HCT116 (cell line): ENCODE results near the gene DDX24. TPM values are rescaled to one million over a fixed set of nuclear protein-coding genes. Genes with fewer than 3 reads are reported as not detected.

ENCODE experiments used
- ATAC-seq: fragments of 200-7000 bp; cut with Tn5 transposase; 2 replicates; pipeline ENCODE4 v1.9.1; 2020; ENCODE audit warnings: mild to moderate bottlenecking, moderate library complexity
- BruUV-seq: library from RNA; stranded (reverse); fragments of 400-500 nt; replicated peaks from 2 replicates; lab custom pipeline; 2021; lab: Mats Ljungman, UMichigan
- CTCF ChIA-PET: fragments of 300-600 bp; sonication (Branson Sonifier 250); formaldehyde crosslinking; loops from one replicate; lab custom pipeline; 2021; ENCODE audit warnings: antibody characterized with exemption; lab: Charles Lee
- POLR2A ChIA-PET: fragments of 300-600, 350-600 bp; sonication (Branson Sonifier 250); formaldehyde crosslinking; loops from one replicate; lab custom pipeline; 2021; ENCODE audit warnings: antibody characterized with exemption; lab: Charles Lee
- RAD21 ChIA-PET, 2 experiments: fragments of 300-600 bp; sonication (Branson Sonifier 250); formaldehyde crosslinking; loops; one replicate each; lab custom pipeline; 2023; ENCODE audit warnings: low total read pairs in 2 of 2; ENCODE audit not compliant: uncharacterized antibody in 2 of 2, unreplicated experiment in 2 of 2, low non-redundant PET in 1 of 2; lab: Charles Lee
- DNase-seq: peaks from one replicate; pipeline ENCODE4 v3.0.0-alpha.2; 2010; ENCODE audit warnings: low read depth, low spot score
- H2AFZ ChIP-seq: fragments of 200-600 bp; shearing (Covaris generic), sonication (generic); 2 replicates; pipeline ENCODE4 v1.6.1; 2017; ENCODE audit warnings: low read depth, mixed run types, mixed read lengths, antibody characterized with exemption, low read length; ENCODE audit not compliant: poor library complexity, severe bottlenecking
- H3K27ac ChIP-seq: 2 replicates; pipeline ENCODE4 v1.5.1; 2012; ENCODE audit warnings: low read depth, low read length
- H3K27me3 ChIP-seq: fragments of 200-600 bp; sonication (generic); 2 replicates; pipeline ENCODE4 v1.6.1; 2016; ENCODE audit warnings: mixed run types, low read length, mixed read lengths; ENCODE audit not compliant: insufficient read depth
- H3K36me3 ChIP-seq, 2 experiments: fragments of 200-500 bp in 1 of 2; fragments of 200-600 bp in 1 of 2; sonication (Bioruptor generic) in 1 of 2; sonication (generic) in 1 of 2; 2 replicates each; pipeline versions ENCODE4 v1.5.1 to v1.6.1; 2014 to 2016; ENCODE audit warnings: low read length in 2 of 2, inconsistent platforms in 1 of 2, mixed read lengths in 1 of 2, mixed run types in 1 of 2; ENCODE audit not compliant: insufficient read depth in 2 of 2, control insufficient read depth in 1 of 2
- H3K4me1 ChIP-seq, 2 experiments: fragments of 200-600 bp in 1 of 2; sonication (generic) in 1 of 2; 2 replicates each; pipeline versions ENCODE4 v1.5.1 to v1.6.1; 2012 to 2017; ENCODE audit warnings: low read length in 2 of 2, inconsistent platforms in 1 of 2, mild to moderate bottlenecking in 1 of 2, mixed read lengths in 1 of 2, mixed run types in 1 of 2, moderate library complexity in 1 of 2; ENCODE audit not compliant: insufficient read depth in 2 of 2, control insufficient read depth in 1 of 2
- H3K4me2 ChIP-seq: fragments of 200-600 bp; sonication (generic); 2 replicates; pipeline ENCODE4 v1.6.1; 2017; ENCODE audit warnings: mixed run types, low read length, mixed read lengths
- H3K4me3 ChIP-seq, 2 experiments: fragments of 200-600 bp in 1 of 2; sonication (generic) in 1 of 2; replicated peaks in 1 of 2; 2 replicates each; pipeline ENCODE4 v1.5.1; 2011 to 2016; ENCODE audit warnings: low read length in 2 of 2, control low read depth in 1 of 2, low read depth in 1 of 2, mild to moderate bottlenecking in 1 of 2, mixed read lengths in 1 of 2, mixed run types in 1 of 2
- H3K79me2 ChIP-seq: fragments of 200-600 bp; sonication (generic); 2 replicates; pipeline ENCODE4 v1.6.1; 2017; ENCODE audit warnings: mild to moderate bottlenecking, mixed run types, low read length, moderate library complexity, mixed read lengths; ENCODE audit not compliant: insufficient read depth
- H3K9ac ChIP-seq: fragments of 200-600 bp; sonication (generic); 2 replicates; pipeline ENCODE4 v1.6.1; 2016; ENCODE audit warnings: low read length, mixed read lengths
- H3K9me2 ChIP-seq: fragments of 200-600 bp; sonication (generic), shearing (Covaris generic); 2 replicates; pipeline ENCODE4 v1.6.1; 2017; ENCODE audit warnings: mixed run types, mild to moderate bottlenecking, moderate library complexity; ENCODE audit not compliant: insufficient read depth
- H3K9me3 ChIP-seq, 2 experiments: fragments of 200-500 bp in 1 of 2; fragments of 200-600 bp in 1 of 2; sonication (Bioruptor generic) in 1 of 2; sonication (generic) in 1 of 2; 2 replicates each; pipeline ENCODE4 v1.6.1; 2014 to 2017; ENCODE audit warnings: low read length in 2 of 2, mixed read lengths in 2 of 2, inconsistent platforms in 1 of 2, low read depth in 1 of 2, mild to moderate bottlenecking in 1 of 2, mixed run types in 1 of 2, moderate library complexity in 1 of 2; ENCODE audit not compliant: control insufficient read depth in 1 of 2, insufficient read depth in 1 of 2
- H4K20me1 ChIP-seq: fragments of 200-600 bp; sonication (generic), shearing (Covaris generic); 2 replicates; pipeline ENCODE4 v1.6.1; 2017; ENCODE audit warnings: mixed run types, mild to moderate bottlenecking, moderate library complexity; ENCODE audit not compliant: insufficient read depth
- ELF1 ChIP-seq: IDR thresholded peaks from 2 replicates; pipeline ENCODE4 v1.6.1; 2012; ENCODE audit warnings: low read depth, borderline replicate concordance
- EZH2phosphoT487 ChIP-seq: fragments of 200-600 bp; IDR thresholded peaks from 2 replicates; pipeline ENCODE4 v1.6.1; 2018; ENCODE audit warnings: antibody characterized with exemption, borderline replicate concordance
- RAD21 ChIP-seq: IDR thresholded peaks from 2 replicates; pipeline ENCODE4 v1.6.1; 2012; ENCODE audit warnings: low read depth, mild to moderate bottlenecking
- TCF7L2 ChIP-seq: IDR thresholded peaks from 2 replicates; pipeline ENCODE4 v1.7.0; 2011; ENCODE audit warnings: borderline replicate concordance, inconsistent platforms; ENCODE audit not compliant: insufficient read depth, insufficient read length; ENCODE audit errors: extremely low read depth
- intact Hi-C: fragments of 100-400 bp; cut with micrococcal nuclease; formaldehyde crosslinking; loops from 2 replicates; pipeline ENCODE4 v1.10.0; 2022
- total RNA-seq: library from RNA; stranded (reverse); gene quantifications from one replicate; pipeline ENCODE4 v1.2.1, GENCODE V29; 2021; ENCODE audit not compliant: unreplicated experiment
- TF ChIP-seq, protein P1 (sequence below): IDR thresholded peaks from 2 replicates; pipeline ENCODE4 v1.6.1; 2011; ENCODE audit warnings: mild to moderate bottlenecking, low read length, moderate library complexity; ENCODE audit not compliant: insufficient replicate concordance; ENCODE audit errors: extremely low read depth
- TF ChIP-seq, protein P2 (sequence below), 3 experiments: fragments of 200-600 bp in 1 of 3; sonication (generic) in 1 of 3; IDR thresholded peaks in 2 of 3; conservative IDR thresholded peaks in 1 of 3; 2 replicates each; pipeline ENCODE4 v1.5.1; 2012 to 2017; ENCODE audit warnings: low read depth in 2 of 3, low read length in 2 of 3, antibody characterized with exemption in 1 of 3, borderline replicate concordance in 1 of 3, control low read depth in 1 of 3, mild to moderate bottlenecking in 1 of 3, mixed read lengths in 1 of 3, mixed run types in 1 of 3, moderate library complexity in 1 of 3; ENCODE audit not compliant: insufficient read depth in 1 of 3
- TF ChIP-seq, protein P3 (sequence below): IDR thresholded peaks from 2 replicates; pipeline ENCODE4 v1.6.1; 2012; ENCODE audit warnings: low read depth
- TF ChIP-seq, protein P4 (sequence below): IDR thresholded peaks from 2 replicates; pipeline ENCODE4 v1.6.1; 2012

DDX24 gene
- total RNA-seq, 1 experiment from 2014 or later = 169 TPM

DNA sequence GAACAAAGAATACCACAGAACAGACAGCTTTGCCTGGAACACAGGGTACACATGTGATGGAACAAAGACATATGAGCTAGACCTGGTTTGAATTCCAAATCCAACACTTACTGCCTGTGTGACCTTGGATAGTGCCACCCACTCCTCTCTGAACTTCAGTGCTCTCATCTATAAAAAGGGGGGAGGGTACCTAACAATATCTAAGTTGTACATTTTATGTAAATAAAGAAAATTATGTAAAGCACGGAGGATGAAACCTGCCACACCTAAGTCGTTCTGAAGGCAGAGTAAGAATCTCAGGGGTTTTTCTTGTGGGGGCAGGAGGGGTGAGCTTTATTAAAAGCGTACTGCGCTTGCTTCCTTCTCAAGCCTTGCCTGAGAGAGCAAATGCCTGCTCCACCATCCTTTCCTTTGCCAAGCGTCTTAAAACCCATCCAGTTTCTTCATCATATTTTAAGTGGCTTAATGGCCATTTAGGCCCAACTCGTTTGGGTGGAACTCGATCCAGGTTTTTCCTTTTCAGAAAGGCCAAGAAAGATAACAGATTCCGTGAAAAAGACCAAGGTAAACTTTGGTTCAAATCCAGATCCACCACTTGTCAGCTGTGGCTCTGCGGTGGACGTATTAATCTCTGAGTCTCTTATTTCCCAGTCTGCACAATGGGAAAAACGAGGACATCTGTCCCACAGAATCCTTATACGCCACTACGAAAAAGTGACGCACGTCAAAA, 946 bp downstream of the DDX24 start (continued):
- TF ChIP-seq, protein P1, sequence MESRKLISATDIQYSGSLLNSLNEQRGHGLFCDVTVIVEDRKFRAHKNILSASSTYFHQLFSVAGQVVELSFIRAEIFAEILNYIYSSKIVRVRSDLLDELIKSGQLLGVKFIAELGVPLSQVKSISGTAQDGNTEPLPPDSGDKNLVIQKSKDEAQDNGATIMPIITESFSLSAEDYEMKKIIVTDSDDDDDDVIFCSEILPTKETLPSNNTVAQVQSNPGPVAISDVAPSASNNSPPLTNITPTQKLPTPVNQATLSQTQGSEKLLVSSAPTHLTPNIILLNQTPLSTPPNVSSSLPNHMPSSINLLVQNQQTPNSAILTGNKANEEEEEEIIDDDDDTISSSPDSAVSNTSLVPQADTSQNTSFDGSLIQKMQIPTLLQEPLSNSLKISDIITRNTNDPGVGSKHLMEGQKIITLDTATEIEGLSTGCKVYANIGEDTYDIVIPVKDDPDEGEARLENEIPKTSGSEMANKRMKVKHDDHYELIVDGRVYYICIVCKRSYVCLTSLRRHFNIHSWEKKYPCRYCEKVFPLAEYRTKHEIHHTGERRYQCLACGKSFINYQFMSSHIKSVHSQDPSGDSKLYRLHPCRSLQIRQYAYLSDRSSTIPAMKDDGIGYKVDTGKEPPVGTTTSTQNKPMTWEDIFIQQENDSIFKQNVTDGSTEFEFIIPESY = no peak
- TF ChIP-seq EZH2phosphoT487 = no peak
- TF ChIP-seq, protein P2, sequence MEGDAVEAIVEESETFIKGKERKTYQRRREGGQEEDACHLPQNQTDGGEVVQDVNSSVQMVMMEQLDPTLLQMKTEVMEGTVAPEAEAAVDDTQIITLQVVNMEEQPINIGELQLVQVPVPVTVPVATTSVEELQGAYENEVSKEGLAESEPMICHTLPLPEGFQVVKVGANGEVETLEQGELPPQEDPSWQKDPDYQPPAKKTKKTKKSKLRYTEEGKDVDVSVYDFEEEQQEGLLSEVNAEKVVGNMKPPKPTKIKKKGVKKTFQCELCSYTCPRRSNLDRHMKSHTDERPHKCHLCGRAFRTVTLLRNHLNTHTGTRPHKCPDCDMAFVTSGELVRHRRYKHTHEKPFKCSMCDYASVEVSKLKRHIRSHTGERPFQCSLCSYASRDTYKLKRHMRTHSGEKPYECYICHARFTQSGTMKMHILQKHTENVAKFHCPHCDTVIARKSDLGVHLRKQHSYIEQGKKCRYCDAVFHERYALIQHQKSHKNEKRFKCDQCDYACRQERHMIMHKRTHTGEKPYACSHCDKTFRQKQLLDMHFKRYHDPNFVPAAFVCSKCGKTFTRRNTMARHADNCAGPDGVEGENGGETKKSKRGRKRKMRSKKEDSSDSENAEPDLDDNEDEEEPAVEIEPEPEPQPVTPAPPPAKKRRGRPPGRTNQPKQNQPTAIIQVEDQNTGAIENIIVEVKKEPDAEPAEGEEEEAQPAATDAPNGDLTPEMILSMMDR (IDR thresholded peaks at IDR 0.05 in 2 of 3, conservative IDR thresholded peaks at IDR 0.05 in 1 of 3; ENCODE audit: borderline replicate concordance in 1 of 3, insufficient read depth in 1 of 3, low read depth in 2 of 3, low read length in 2 of 3) = no peak
- TF ChIP-seq, all 23 proteins: peak for 0

DNA sequence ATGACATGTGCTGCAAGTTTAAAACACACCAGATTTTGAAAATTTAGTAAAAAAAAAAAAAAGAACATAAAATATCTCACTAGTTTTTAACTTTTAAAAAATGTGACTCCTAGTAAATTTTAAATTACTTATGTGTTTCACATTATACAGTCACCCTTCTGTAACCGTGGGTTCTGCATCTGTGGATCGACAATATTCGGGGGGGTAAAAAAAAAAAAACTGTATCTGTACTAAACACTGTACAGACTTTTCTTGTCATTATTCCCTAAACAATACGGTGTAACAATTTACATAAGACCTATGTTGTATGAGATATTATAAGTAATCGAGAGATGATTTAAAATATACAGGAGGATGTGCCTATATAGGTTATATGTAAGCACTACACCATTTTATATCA, 3.2 kb downstream of the DDX24 start:
- H3K4me3 ChIP-seq = no peak overlapping the region
- BruUV-seq = no TSS peak

More for the DNA sequence above, 3.2 kb downstream of the DDX24 start:
- intact Hi-C loops = no loop called here
- Histone ChIP-seq H3K27me3 (no peaks in the 10 kb centered on the region), H3K36me3 (peaks cover 14 to 37% of the 10 kb centered on the region in 2 experiments), H3K9ac (no peak overlapping the region), H3K4me1 (peaks cover 9 to 16% of the 10 kb centered on the region in 2 experiments; a peak in 3 of 4 replicates), H3K4me2 (no peak overlapping the region), H4K20me1 (peaks cover 8% of the 10 kb centered on the region; the same call in 1 of the 2 replicates), H3K79me2 (peaks cover 85% of the 10 kb centered on the region), H3K9me2 (no peaks in the 10 kb centered on the region), H3K9me3 (no peaks in the 10 kb centered on the region; a peak in 1 of 4 replicates), H2AFZ (no peak overlapping the region), H3K27ac (no peak overlapping the region)
- TF ChIP-seq, protein P3, sequence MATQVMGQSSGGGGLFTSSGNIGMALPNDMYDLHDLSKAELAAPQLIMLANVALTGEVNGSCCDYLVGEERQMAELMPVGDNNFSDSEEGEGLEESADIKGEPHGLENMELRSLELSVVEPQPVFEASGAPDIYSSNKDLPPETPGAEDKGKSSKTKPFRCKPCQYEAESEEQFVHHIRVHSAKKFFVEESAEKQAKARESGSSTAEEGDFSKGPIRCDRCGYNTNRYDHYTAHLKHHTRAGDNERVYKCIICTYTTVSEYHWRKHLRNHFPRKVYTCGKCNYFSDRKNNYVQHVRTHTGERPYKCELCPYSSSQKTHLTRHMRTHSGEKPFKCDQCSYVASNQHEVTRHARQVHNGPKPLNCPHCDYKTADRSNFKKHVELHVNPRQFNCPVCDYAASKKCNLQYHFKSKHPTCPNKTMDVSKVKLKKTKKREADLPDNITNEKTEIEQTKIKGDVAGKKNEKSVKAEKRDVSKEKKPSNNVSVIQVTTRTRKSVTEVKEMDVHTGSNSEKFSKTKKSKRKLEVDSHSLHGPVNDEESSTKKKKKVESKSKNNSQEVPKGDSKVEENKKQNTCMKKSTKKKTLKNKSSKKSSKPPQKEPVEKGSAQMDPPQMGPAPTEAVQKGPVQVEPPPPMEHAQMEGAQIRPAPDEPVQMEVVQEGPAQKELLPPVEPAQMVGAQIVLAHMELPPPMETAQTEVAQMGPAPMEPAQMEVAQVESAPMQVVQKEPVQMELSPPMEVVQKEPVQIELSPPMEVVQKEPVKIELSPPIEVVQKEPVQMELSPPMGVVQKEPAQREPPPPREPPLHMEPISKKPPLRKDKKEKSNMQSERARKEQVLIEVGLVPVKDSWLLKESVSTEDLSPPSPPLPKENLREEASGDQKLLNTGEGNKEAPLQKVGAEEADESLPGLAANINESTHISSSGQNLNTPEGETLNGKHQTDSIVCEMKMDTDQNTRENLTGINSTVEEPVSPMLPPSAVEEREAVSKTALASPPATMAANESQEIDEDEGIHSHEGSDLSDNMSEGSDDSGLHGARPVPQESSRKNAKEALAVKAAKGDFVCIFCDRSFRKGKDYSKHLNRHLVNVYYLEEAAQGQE = no peak
- TF ChIP-seq, protein P4, sequence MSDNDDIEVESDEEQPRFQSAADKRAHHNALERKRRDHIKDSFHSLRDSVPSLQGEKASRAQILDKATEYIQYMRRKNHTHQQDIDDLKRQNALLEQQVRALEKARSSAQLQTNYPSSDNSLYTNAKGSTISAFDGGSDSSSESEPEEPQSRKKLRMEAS = no peak
- TF ChIP-seq ELF1 (no peak), RAD21 (no peak), TCF7L2 (no peak)
- ChIA-PET POLR2A (no interaction called here), RAD21 (no interaction called here), CTCF (no interaction called here)
- no peak for DNase-seq
- ATAC-seq = no peak
